Skeletal muscle tissue (tissue), 4 donors: ENCODE results near the gene ENTR1. TPM values are rescaled to one million over a fixed set of nuclear protein-coding genes. Genes with fewer than 3 reads are reported as not detected.

Experiments used
- H3K27ac ChIP-seq: one replicate; pipeline ENCODE4 v1.7.0; 2013; ENCODE audit warnings: mild to moderate bottlenecking, low read depth, low read length, inconsistent platforms
- H3K27me3 ChIP-seq, 3 donors: one replicate each; pipeline ENCODE4 v1.7.0; 2013; ENCODE audit warnings: low read length in 3 of 3; ENCODE audit not compliant: control insufficient read depth in 3 of 3, insufficient read depth in 3 of 3
- H3K36me3 ChIP-seq, 3 donors: one replicate each; pipeline ENCODE4 v1.7.0; 2013; ENCODE audit warnings: low read length in 3 of 3; ENCODE audit not compliant: control insufficient read depth in 3 of 3, insufficient read depth in 3 of 3
- H3K4me1 ChIP-seq, 3 donors: one replicate each; pipeline ENCODE4 v1.7.0; 2013; ENCODE audit warnings: low read length in 3 of 3, mild to moderate bottlenecking in 3 of 3; ENCODE audit not compliant: control insufficient read depth in 3 of 3, insufficient read depth in 3 of 3
- H3K4me3 ChIP-seq, 3 donors: one replicate each; pipeline ENCODE4 v1.7.0; 2013; ENCODE audit warnings: low read length in 3 of 3
- H3K9ac ChIP-seq, 3 donors: one replicate each; pipeline ENCODE4 v1.7.0; 2013; ENCODE audit warnings: low read length in 3 of 3, mild to moderate bottlenecking in 3 of 3, moderate library complexity in 2 of 3, low read depth in 1 of 3
- H3K9me3 ChIP-seq, 3 donors: one replicate each; pipeline ENCODE4 v1.7.0; 2013; ENCODE audit warnings: low read length in 3 of 3; ENCODE audit not compliant: control insufficient read depth in 3 of 3
- total RNA-seq: library from RNA; depleted of rRNA; stranded (reverse); fragments of >200 nt; gene quantifications from one replicate; pipeline ENCODE4 v1.2.3, GENCODE V29; 2014
- donor health status: Osteomylitis.

Gene ENTR1
- total RNA-seq, 1 donor from 2014 or later: 7.8 TPM

DNA sequence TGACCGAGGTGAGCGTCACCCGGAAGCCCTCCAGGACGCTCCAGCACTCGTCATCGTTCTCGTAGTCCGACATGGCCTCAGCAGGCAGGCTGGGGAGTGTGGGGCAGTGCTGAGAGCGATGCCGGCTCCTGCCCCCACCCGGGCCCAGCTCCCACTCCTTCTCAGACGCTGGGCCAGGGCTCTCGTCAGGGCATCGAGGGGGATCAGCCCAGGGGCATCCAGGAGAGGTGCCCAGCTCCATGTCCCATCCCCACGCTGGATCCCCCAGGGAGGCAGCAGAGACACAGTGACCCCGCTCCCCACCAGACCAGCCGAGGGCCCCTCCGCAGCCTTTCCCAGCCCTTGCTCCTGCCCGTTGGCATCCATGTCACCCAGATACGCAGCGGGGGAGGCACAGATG lies 38.4 kb downstream of the ENTR1 start:
- peaks cover 0 to 4% (median 0%) of the 10 kb centered on the region in 3 donors for H3K36me3 ChIP-seq
- no peak overlapping the region for H3K27ac ChIP-seq
- no peaks in the 10 kb centered on the region for H3K9me3 ChIP-seq
- H3K9ac ChIP-seq: no peak overlapping the region
- peaks cover 3 to 5% (median 4%) of the 10 kb centered on the region in 3 donors for H3K4me1 ChIP-seq
- H3K4me3 ChIP-seq: no peak overlapping the region
- peaks cover 0 to 17% (median 9%) of the 10 kb centered on the region in 3 donors for H3K27me3 ChIP-seq

DNA sequence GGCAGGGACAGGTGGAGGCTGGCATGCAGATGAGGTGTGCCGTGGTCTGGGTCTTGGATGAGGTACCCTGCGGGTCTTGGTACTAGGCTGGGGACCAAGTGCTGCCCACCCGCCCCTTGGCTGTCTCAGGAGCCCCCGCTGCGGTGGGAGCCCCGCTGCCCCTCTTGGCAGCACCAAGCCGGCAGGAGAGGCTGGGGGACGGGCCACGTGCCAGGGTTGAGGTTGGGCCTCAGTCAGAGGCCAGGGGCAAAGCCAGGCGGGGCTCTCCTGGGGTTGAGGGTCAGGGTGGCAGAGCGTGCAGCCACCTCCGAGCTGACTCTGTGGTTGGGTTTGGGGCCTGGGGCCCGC lies 38.9 kb downstream of the ENTR1 start:
- Histone ChIP-seq H3K9me3 (no peaks in the 10 kb centered on the region), H3K4me1 (peaks cover 3 to 5% (median 4%) of the 10 kb centered on the region in 3 donors), H3K27ac (no peak overlapping the region), H3K36me3 (peaks cover 0 to 4% (median 0%) of the 10 kb centered on the region in 3 donors), H3K9ac (no peak overlapping the region), H3K4me3 (no peak overlapping the region), H3K27me3 (peaks cover 0 to 17% (median 9%) of the 10 kb centered on the region in 3 donors)

DNA sequence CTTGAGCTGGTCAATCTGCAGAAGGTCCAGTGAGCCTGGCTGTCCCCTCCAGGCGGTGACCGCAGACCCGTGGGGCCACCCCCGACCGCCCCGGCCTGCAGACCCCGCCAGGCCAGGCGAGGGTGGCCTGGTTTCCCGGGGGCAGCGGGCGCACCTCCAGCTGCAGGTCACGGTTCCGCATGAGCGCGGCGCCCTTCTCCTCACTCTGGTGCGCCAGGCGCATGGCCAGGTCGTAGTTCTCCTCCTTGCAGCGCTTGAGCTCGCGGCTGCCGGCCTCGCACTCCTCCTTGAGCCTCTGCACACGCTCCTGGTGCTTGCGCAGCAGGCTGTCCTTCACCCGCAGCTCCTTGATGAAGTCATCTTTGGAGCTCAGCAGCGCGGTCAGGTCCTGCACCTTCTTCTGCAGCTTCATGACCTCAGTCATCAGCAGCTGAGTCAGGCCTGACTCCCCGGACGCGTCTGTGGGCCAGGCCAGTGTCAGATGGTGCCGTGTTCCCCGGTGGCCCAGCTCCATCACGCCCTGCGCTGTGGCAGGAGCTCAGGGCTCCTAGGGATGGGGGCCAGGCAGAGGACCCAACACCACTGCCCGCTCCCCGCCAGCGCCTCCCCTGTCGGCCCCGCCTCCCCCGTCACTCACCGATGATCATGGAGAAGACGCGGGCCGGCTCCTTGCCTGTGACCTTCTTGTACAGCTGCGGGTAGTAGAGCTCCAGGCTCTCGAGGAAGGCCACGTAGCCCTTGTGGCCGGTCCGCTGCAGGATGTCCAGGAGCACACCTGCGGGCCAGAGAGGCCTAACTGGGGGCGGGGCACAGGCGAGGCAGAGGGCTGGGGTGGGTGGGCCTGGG lies 39.5 kb downstream of the ENTR1 start:
- no peak overlapping the region for H3K27ac ChIP-seq
- H3K36me3 ChIP-seq: peaks cover 0 to 1% (median 0%) of the 10 kb centered on the region in 3 donors
- peaks cover 3 to 5% (median 4%) of the 10 kb centered on the region in 3 donors for H3K4me1 ChIP-seq
- peaks cover 0 to 17% (median 9%) of the 10 kb centered on the region in 3 donors for H3K27me3 ChIP-seq
- no peaks in the 10 kb centered on the region for H3K9me3 ChIP-seq
- no peak overlapping the region for H3K4me3 ChIP-seq
- H3K9ac ChIP-seq: no peak overlapping the region

DNA sequence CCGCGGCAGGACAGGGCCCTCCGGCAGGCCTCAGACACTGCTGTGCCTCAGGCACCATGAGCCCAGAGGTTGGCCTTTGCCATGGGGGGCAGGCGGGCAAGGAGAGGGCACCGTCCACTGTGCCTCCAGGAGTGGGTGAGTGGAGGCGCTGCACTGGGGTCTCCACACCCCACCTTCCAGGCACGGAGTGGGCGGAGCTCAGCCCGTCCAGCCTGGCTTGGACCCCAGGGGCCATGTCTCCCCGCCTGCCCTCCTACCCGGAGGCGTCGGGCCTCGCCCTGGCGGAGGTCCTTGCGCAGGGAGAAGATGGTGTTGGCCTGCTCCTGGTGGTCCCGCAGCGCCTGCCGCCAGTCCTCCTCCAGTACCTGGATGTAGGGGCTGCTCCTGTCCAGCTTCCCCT lies 40.4 kb downstream of the ENTR1 start:
- H3K36me3 ChIP-seq: no peaks in the 10 kb centered on the region
- H3K4me3 ChIP-seq: no peak overlapping the region
- H3K9ac ChIP-seq: no peak overlapping the region
- no peak overlapping the region for H3K27ac ChIP-seq
- peaks cover 0 to 17% (median 9%) of the 10 kb centered on the region in 3 donors for H3K27me3 ChIP-seq
- no peaks in the 10 kb centered on the region for H3K9me3 ChIP-seq
- peaks cover 3 to 9% (median 4%) of the 10 kb centered on the region in 3 donors for H3K4me1 ChIP-seq

DNA sequence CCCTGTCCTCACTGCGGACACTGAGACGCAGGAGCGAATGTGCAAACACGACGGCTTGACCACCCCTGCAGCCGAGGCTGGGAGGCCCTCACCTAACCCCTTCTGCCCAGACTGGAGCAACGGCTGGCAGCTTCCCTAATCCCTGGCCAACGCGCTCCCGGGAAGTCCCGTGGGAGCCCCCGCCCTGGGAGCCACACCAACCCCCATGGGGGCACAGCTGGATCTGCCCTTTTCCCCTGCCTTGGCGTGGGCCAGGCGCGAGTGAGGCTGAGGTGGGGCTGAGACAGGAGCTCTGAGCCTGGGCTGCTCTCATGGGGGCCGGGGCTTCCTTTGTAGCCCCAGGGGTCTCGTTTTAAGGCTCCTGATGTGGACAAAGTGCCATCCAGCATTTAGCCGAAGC lies 42.2 kb downstream of the ENTR1 start:
- Histone ChIP-seq H3K27ac (no peak overlapping the region), H3K9ac (no peak overlapping the region), H3K4me3 (no peak overlapping the region), H3K27me3 (peaks cover 0 to 17% (median 6%) of the 10 kb centered on the region in 3 donors), H3K4me1 (peaks cover 8 to 18% (median 9%) of the 10 kb centered on the region in 3 donors), H3K36me3 (no peaks in the 10 kb centered on the region), H3K9me3 (no peaks in the 10 kb centered on the region)

DNA sequence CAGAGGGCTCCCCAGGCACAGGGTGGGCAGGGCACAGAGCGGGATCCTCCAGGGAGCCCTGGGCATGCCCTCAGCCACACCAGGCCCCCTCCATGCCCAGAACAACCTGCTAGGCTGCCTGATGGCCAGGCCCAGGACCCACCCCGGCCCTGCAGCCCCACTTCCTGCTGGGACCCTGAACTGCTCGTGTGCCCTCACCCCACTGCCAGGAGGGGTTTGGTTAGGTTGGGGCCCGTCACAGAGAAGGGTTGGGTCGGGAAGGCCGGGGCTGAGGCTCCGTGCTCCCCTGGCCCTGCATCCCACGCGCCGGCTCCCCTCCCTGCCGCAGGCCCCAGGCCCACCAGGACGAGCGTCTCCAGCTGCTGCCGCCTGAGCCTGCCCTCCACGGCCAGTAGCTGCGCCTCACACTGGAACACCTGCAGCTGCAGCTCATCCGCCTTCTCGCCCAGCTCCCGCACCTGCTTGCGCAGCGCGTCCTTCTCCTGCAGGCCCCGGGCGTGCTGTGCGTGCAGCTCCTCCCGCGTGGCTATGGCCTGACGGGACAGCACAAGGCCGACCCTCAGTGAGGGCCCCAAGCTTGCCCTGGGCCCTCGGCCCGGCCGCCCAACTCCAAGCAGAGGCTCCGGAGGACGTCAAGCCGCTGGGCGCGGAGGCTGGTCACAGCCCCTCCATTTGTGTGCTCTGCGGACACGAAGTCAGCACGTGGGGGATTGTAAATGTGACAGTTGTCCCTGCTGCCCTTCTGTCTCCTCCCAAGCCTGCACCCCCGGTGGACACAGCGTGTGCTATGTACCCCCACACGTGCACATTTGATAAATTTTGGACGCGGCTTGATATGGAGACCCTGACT lies 42.9 kb downstream of the ENTR1 start:
- no peaks in the 10 kb centered on the region for H3K36me3 ChIP-seq
- no peak overlapping the region for H3K27ac ChIP-seq

DNA sequence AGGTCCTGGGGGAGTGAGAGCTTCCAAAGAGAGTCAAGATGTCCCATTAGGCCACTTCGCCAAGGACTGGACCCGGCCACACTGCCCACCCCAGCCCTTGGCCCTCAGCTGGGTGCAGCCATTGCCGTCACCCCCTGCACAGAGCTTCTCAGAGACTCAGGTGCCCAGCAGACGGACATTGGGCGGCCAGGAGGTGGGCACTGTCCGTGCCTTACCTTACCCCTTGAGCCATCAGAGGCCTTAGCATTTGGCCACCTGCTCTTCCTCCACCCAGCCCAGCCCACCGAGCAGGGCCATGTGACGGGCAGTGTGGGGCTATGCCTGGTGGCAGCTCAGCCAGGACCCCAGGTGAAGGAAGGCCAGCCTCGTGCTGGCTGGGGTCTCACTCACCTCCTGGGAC lies 43.6 kb downstream of the ENTR1 start:
- H3K4me1 ChIP-seq: peaks cover 5 to 20% (median 8%) of the 10 kb centered on the region in 3 donors
- no peaks in the 10 kb centered on the region for H3K36me3 ChIP-seq
- peaks cover 0 to 17% (median 6%) of the 10 kb centered on the region in 3 donors for H3K27me3 ChIP-seq
- no peak overlapping the region for H3K4me3 ChIP-seq
- H3K27ac ChIP-seq: no peak overlapping the region
- no peaks in the 10 kb centered on the region for H3K9me3 ChIP-seq
- no peak overlapping the region for H3K9ac ChIP-seq

More for the DNA sequence above, 42.9 kb downstream of the ENTR1 start:
- Histone ChIP-seq H3K4me1 (peaks cover 5 to 23% (median 12%) of the 10 kb centered on the region in 3 donors), H3K9ac (no peak overlapping the region), H3K27me3 (peaks cover 0 to 17% (median 6%) of the 10 kb centered on the region in 3 donors), H3K4me3 (no peak overlapping the region), H3K9me3 (no peaks in the 10 kb centered on the region)

DNA sequence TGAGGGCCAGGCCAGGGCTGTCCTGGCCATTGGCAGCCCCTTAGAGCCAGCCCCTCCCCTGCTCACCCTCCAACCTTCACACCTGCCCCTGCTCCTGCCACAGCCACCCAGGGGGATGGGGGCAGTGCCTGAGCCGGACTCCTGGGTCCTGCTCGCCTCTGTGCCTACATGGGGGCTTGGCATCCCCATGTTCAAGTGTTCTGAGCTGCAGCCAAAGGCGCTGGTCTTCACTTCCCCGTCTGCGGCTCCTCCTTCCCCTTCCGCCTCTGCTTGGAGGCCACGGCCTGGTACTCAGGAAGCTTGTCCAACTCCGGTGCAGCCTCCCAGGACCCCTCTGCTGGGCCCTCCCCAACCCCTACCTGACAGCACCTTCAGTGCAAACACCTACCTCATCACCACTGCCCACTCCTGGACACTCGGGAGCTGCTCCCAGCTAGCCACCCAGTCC lies 44.6 kb downstream of the ENTR1 start:
- no peak overlapping the region for H3K4me3 ChIP-seq
- no peaks in the 10 kb centered on the region for H3K36me3 ChIP-seq
- H3K27ac ChIP-seq: no peak overlapping the region
- H3K4me1 ChIP-seq: peaks cover 5 to 20% (median 8%) of the 10 kb centered on the region in 3 donors
- H3K9me3 ChIP-seq: no peaks in the 10 kb centered on the region
- no peak overlapping the region for H3K9ac ChIP-seq
- peaks cover 0 to 17% (median 6%) of the 10 kb centered on the region in 3 donors for H3K27me3 ChIP-seq

DNA sequence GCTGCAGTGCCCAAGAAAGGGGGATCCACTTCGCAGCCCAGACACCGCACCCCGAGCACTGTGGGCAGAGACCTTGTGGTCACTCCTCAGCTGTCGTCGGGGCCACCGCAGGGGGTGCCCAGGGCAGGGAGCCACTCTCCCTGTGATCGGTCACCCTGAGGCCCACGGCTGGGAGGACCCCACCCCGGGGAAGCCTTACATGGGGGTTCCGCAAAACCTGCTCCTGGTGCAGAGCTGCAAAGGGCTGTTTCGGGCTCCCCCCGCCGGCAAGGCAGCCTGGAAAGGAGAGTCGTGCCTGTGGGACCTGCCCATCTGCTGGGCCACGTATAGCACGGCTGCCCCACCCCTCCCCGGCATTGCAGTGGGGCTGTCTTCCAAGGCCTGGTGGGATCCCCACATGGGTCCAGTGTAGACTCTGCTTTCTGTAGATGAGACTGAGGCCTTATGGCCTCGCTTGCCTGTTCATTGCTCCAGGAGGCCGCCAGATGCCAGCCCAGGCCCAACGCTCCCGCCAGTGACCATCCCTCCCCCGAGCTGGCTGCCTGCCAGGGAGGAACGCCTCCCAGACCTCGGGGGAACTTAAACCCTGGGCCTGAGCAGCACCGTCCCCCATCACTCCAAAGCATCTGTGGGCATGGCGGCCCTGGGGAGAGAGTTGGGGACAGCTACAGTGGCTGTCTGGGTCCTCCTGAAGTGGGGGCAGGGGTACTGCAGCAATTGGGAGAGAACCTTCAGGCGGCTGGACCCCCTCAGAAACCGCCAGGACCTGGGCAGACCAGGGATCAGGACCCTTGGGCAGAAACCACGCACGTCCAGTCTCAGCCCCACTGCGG lies 45.3 kb downstream of the ENTR1 start:
- no peak overlapping the region for H3K27ac ChIP-seq
- H3K36me3 ChIP-seq: no peaks in the 10 kb centered on the region
- H3K9ac ChIP-seq: no peak overlapping the region
- H3K4me3 ChIP-seq: no peak overlapping the region
- no peaks in the 10 kb centered on the region for H3K9me3 ChIP-seq
- peaks cover 5 to 20% (median 8%) of the 10 kb centered on the region in 3 donors for H3K4me1 ChIP-seq
- H3K27me3 ChIP-seq: peaks cover 0 to 15% (median 6%) of the 10 kb centered on the region in 3 donors
